Vagina (tissue), 2 donors: ENCODE measurements around the gene TTC3.

Experiments
- CTCF ChIP-seq, 3 experiments: fragments of 450-650 bp in 2 of 3; fragments of 200-600 bp in 1 of 3; sonication (generic) in 1 of 3; IDR thresholded peaks; one replicate each; pipeline ENCODE4 v1.5.1; 2017 to 2019; ENCODE audit warnings: antibody characterized with exemption in 3 of 3, mild to moderate bottlenecking in 2 of 3, moderate library complexity in 2 of 3
- POLR2A ChIP-seq, 2 donors: fragments of 450-650 bp; IDR thresholded peaks; one replicate each; pipeline ENCODE4 v1.6.1; 2017; ENCODE audit warnings: antibody characterized with exemption in 2 of 2, mild to moderate bottlenecking in 2 of 2, moderate library complexity in 2 of 2
- POLR2AphosphoS5 ChIP-seq, 2 donors: sonication (generic); formaldehyde crosslinking; IDR thresholded peaks; one replicate each; pipeline ENCODE4 v1.9.0; 2017; ENCODE audit warnings: antibody characterized with exemption in 2 of 2, mild to moderate bottlenecking in 2 of 2, low read depth in 1 of 2; ENCODE audit not compliant: insufficient read depth in 1 of 2

DNA sequence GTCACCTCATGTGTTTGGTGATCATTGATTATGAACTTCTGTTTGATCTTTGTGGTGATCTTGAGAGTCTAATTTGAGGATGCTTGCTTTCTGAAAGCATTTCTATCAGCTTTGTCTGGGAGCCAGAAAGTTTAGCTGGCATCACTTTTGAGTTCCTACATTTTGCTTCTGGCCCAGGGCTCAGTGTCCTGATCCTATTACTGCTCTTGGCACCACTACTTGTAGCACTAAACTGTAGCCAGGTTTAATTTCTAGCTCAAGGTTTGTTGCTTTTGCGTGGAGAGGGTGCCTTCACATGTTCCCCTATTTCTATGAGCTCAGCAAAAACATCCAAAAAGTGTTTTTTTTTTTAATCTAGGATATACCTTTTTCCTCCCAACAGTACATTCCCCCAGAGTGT lies 9.3 kb downstream of the TTC3 start:
- no peak for TF ChIP-seq CTCF (IDR thresholded peaks at IDR 0.05)
- no peak for TF ChIP-seq POLR2AphosphoS5 (IDR thresholded peaks at IDR 0.05; ENCODE audit: insufficient read depth in 1 of 2, low read depth in 1 of 2)
- TF ChIP-seq POLR2A (IDR thresholded peaks at IDR 0.05): no peak
